Muscle of back (tissue), 11 donors: ENCODE measurements around the gene PRKG1. TPM values are rescaled to one million over a fixed set of nuclear protein-coding genes. Genes with fewer than 3 reads are reported as not detected.

Source experiments
- DNase-seq, 3 donors: peaks; one replicate each; pipeline versions ENCODE4 v3.0.0 to v3.0.0-alpha.2; 2013
- polyA plus RNA-seq, 10 donors: library from polyadenylated mRNA; unstranded; fragments of 120-200 nt; gene quantifications; one replicate each; pipeline ENCODE4 v1.2.1, GENCODE V29; 2013; ENCODE audit not compliant: insufficient read length in 10 of 10

Gene PRKG1
- polyA plus RNA-seq, 10 donors: 32.4 to 71.5 (median 45.2) TPM

DNA sequence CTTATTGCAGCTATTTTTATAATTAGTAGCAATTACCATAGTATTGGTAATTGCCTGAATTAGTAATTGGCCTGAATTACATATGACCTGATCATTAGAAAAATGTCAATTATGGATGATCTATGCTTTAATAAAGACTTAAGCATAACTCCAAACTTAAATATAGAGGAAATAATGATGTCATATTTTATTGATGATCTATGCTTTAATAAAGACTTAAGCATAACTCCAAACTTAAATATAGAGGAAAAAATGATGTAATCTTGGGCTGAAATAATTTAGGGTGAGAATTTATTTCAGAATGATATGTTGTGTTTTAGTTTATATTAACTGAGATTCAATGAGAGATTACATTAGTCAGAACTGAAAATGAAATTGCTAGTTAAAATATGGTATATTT lies 973.8 kb downstream of the PRKG1 start:
- DNase-seq: no peak

DNA sequence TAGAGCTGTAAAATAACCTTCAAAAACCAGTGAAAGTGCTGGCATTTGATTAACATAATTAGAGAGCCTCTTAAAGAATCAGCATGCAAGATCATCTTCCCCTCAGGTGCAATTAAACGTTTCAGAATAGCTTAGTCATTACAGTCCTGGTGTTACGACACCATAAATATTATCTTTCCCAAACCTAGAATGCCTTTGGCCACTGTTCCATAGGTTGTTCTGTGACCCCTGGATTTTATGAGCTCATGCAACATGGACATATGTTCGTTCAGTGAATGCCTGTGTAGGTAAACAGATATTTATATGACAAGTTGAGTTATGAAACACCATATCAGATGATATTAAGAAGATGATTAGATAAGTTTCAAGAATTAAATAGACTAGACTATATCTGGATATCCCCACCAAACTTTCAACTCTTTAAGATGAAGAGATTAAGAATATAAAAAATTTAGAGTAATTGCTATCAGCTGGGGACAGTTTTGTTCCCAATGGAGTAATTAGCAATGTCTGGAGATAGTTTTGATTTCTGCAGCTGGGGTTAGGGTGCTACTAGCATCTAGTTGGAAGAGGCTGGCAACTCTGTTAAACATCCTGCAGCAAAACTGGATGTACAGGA lies 976.3 kb downstream of the PRKG1 start:
- no peak for DNase-seq

DNA sequence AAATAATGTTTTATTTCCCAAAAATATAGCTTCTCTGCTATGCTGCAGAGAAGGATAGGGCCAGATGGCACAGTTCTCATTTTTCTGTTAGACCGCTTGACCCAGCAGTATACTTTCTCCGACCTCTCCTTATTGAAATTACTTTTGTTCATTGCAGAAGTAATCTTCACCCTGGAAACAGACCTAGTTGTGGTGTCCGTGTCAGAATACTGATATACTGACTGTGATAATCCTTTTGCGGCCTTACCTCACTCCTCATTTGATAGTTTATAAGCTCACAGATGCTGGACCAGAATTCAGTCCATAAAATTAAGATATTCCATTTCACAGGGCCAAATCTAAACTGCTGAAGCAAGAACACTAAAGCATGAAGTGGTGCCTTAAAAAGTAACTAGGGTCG lies 979.2 kb downstream of the PRKG1 start:
- peak in 2 of 3 donors; percentile 18 to 49 for DNase-seq

DNA sequence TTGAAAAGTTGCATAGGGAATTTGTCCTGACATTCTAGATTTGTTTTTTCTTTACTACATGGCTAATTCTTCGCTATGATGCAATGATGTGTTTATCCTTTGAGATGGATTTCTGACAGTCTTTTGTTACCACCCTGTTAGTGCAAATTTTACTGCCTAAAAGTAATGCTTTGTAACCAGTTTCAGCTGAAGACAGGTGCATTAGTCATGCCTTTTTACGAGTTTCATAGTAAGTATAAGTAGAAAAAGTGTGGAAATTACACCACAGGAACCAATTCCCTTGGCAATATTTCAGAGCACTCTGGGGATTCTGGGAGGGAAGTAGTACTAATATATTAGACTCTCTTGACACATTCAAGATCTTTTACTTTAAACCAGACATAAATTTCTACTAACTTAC lies 982.0 kb downstream of the PRKG1 start:
- DNase-seq: no peak

DNA sequence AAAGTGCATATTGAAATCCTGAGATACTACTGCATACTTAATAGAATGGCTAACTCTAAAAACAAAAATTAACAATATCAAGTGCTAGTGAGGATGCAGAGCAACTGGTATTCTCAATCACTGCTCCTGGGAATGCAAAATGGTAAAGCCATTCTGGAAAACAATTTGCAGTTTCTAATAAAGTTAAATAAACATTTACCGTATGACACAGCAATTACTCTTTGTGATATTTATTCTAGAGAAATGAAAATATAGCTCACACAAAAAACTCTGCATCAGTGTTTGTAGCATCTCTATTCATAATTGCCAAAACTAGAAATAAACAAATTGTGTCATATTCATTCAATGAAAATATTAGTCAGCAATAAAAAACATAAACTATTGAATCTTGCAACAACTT lies 984.8 kb downstream of the PRKG1 start:
- DNase-seq: no peak

DNA sequence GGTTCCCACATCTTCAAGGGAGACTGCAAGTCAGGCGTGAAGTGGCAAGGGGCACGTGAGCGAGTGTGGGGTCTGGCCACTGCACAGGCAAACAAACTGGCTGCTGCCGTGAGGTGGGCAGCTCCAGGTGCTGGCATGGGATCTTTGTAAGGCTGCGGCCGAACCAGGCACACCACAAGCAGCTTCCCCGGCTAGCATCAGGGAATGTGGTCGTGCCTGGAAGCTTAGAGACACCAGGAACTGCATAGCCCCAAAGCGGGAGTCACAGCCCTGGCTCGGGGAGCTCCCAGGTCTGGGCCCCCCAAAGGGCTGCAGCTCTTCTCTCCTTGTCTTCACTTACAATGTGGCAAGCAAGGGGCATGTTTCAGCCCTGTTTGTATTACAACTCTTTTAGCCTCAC lies 988.9 kb downstream of the PRKG1 start:
- DNase-seq: no peak

DNA sequence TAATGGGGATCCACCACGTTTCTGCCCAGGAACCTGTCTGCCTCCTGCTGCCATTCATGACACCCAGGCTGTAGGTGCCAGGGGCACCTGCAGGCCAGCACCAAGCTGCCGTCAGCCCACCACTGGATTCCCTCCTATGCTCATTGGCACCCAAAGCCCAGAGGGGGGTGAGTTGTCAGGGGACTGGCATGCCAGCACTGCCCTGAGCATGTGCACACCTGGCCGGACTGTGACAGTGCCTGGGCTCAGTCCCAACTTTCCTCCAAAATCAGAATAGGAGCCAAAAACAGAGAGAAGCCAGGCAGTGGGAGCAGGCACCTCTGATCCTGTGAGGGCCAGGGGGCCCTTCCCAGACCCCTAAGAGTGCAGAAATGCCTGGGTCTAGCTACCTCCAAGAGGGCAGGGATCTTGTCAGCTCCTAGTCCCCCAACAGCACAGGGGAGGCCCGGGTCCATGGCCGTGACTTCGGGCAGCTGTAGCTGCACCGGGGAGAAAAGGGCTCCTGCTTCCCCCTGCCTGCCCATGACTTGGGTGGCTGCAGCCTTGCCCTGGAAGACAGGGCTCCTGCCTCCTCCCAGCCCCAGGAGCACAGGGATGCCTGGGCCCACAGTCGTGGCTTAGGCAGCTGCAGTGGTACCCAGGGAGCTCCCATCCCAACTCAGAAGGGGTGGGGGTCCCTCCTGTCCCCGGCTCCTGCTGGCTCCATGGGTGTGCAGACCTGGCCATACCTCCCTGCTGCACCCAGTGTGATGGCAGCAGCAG lies 990.0 kb downstream of the PRKG1 start:
- DNase-seq: no peak

DNA sequence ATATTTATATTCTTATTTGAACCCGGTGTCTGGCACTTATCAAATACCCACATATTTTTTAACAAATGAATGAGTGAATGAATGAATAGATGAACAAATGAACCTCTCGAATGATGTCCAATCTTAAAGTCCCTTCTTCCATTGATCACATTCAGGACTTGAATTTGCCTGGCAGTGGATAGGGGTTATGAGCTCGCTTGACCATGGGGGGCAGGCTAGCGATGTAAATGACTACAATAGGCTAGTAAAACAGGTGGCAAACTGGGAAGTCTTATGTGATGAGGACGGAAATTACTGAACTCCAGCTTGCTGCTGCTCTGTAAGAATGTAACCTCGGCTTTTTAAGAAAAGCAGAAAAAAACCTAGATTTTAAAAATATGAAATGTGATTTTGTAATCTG lies 992.1 kb downstream of the PRKG1 start:
- DNase-seq: no peak

DNA sequence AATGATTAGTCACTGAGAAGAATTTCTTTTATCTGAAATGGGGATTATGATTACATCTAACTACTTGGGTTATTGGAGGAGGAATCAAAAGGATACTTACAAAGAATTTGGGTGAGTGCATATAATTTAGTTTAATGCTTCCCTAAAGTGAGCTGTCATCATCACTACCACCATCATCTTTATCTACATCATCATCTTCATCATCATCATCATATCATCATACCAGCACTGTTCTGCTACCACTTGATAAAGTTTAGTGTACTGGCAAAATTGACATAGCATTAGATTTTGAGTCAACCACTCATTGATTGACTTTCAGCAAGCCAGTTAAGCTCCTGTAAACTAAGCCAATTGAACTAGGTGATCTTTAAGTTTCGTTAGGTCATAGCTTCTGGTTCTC lies 994.2 kb downstream of the PRKG1 start:
- no peak for DNase-seq

DNA sequence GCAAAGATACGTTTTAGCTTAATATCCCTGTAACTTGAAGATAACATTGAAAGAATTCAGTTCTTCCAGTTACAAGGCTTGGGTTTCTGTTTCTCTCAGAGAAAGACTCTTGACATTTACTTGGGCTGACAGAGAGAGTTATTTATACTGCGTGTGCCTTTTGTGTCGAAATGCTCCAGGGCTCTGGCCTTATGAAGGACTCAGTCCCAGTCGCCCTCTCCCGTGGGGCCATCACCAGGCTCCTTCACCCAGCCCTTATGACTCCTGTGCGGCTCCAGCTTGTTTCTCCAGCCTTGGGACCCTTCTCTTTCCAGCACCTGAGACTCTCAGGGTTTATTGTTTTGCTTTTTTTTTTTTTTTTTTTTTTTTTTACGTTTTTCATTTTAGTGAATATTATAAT lies 997.5 kb downstream of the PRKG1 start:
- no peak for DNase-seq

DNA sequence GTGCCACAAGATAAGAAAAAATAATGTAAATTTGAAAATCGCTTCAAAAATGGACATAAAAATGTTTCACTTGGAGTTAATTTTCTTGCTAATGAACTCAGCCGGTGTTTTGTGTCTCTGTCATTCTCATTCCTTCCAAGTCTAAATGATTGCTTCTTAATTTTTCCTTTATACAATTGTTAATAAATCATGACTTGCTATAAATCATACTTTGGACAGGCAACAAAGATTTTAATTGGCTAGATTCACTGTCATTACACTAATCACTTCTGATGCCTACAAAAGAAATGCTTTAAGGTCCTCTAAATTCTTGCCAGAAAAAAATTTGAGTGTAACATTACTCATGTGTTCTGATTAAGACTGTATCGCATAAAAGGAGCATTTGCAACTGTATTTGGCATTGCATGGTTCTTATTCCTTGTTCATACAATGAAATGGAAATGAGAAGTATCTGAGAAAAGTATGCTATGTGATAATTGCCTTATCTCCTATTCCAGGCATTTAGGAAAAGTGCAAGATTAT lies 1000.3 kb downstream of the PRKG1 start:
- DNase-seq: no peak

DNA sequence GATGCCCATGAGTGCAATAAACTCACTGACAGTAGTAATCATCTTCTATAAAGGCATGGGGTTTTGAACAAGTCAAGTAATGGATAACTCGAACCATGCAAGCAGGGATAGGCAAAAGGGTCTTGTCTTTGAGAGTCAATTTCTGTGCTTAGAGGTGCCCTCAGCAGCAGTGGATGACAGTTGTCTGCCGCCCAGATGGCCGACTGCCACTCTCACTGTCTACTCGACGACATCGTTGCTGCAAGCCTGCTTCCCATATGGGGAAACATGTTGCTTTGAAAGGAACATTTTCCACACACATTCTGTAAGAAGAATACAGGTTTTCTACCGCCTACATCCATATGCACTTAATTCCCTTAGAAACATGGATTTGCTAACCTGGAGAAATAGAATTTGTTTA lies 1003.5 kb downstream of the PRKG1 start:
- DNase-seq: no peak

DNA sequence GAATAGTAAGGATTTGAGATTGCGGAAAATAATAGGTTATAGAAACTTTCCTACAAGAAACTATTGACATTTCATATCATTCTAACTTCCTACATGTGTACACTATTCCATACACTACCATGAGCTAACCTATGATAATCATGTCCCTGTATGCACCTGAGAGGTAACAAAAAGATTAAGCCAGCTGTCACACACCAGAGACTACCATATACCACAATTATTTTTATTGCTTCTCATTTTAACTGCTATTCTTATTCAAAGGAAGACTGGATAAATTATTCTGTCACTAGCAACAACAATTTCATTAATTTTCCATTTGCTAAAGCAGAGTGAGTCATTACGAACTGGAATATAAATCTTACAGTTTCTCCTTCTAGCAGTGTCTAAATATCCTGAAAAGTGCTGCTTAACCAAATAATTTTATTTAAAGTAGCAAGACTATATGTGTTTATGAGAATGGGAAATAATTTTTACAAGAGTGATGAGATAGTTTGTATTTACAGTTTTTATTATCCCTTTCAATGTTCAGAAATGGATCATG lies 1004.2 kb downstream of the PRKG1 start:
- DNase-seq: no peak

DNA sequence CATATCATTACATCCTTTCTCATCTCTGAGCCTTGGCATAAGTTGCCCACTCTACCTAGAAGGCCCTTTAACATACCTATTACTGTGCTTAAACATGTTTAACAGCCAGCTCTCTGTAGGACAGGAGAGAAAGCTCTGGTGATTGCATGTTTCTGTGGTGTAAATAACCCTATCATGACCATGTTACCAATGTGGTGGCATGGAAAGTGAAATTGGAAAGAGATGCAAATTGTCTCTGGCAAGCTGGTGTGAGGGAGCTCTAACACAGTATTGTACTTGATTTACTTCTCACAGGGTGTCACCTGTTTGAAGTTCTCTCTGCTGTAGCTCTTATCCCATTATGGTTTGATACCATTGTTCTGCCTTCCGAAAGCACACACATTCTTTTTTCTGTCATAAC lies 1008.0 kb downstream of the PRKG1 start:
- no peak for DNase-seq

DNA sequence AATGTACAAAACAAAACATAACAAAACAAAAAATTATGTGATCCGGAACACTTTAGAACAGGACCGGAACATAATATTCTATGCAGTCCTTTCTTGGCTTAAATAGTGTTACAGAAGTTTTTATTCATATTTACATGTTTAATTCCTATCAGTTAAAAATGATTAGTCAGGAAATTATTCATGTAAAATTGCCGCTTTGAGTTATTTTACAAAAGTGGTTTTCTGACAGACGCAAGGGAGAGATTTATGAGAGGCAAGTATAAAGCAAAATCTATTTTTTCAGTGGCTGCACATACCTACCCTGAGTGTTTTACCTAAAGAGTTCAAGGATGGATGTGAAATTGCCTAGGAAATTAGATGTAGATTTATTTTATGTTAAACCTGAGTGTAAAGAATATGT lies 1009.1 kb downstream of the PRKG1 start:
- DNase-seq: no peak

DNA sequence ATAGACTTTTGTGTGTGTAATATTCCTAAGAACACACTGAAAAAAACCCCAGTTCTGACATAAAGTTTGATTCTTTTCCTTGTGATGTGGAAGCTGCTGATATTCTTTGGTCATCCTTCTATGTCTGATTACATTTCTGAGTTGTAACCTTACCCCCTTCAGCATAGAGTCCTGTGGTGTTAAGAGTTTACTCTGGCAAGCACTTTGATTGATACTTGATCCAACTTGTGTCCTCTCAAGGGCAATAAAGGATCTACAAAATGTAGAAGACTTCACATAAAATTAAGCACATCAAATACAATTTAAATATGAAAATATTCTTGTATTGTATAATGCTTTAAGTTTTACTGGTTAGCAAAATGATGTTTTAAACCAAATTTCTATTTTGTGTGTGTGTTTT lies 1018.1 kb downstream of the PRKG1 start:
- no peak for DNase-seq

DNA sequence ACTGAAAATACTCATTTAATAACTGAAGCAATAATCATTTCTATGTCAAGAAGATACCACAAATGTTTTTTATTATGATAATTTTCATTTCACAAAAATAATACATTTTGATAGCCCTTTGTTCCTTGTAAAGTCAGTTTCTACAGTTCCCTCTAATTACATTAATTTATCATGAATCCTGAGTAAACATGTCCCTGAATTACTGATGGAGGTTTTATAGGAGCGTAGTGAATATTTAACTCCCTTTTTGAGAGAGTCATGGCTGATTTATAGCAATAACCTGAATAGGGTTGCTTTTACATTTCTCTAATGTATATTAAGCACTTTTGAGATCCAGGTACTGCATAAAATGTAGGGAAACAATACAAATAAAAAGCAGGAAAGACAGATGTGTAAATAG lies 1023.8 kb downstream of the PRKG1 start:
- DNase-seq: no peak

DNA sequence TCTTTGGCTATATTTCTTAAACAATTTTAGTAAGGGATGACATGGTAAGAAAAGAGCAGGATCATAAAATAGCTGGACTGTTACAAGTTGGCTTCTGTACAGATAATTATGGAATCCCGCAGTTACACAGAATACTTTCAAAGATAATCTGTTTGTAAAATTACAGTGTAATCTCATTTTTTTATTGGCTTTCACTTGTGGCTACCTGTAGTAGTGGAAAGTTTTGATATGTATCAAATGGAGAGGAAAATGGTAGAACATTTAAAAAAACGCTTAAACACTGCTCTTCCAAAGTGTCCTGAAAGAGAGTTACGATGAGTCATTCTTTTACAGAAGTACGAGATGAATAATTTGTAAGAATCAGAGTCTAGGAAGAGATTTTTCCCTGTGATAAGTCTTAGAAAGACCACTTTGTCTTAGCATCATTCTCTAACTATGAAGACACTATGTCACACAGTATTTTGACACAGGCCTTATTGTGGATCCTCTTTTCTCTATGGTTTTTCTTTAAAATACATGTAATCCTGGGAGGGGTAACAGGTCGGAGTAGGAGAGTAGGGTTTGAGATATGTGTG lies 1024.8 kb downstream of the PRKG1 start:
- no peak for DNase-seq

DNA sequence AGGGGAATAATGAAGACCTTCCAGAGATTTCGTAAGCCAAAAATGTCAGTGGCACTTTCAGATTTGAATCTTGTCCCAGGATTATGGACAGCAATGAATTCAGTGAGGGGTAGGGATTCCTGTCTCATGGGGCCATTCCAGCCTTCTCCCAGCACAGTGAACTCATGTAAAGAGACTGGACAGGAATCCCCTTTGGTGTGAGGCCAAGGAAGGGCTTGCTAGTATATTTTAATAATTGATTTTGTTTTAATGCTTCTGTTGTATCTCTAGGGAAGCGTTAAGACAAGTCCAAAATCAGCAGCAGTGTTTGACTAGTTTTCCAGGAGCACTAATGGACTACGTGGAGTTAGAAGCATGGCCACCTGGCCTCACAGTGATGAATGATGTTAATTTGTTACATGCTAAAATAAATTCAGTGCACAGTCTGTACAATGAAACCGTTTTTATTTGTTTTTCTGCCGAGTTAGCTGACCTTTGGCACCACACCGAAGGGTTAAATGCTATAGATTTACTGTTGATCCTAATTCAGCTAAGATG lies 1025.8 kb downstream of the PRKG1 start:
- DNase-seq: peak in 2 of 3 donors; percentile 21 to 33

DNA sequence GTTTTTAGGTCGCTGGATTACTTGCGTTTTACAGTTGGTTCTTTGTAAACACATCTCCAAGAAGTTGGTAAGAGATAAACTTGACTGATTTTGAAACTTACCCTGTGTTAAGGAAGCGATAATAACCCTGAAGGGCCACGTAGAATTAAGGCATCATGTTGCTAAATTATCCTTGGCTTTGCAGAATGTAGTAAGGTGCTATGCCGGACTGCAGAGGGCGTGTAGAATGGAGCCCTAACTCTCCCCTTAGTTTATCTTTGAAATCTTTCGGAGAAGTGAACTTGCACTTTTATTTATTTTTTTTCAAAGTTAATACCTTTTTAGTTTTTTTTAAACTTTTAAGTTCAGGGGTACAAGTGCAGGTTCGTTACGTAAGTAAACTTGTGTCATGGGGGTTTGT lies 1031.0 kb downstream of the PRKG1 start:
- no peak for DNase-seq

DNA sequence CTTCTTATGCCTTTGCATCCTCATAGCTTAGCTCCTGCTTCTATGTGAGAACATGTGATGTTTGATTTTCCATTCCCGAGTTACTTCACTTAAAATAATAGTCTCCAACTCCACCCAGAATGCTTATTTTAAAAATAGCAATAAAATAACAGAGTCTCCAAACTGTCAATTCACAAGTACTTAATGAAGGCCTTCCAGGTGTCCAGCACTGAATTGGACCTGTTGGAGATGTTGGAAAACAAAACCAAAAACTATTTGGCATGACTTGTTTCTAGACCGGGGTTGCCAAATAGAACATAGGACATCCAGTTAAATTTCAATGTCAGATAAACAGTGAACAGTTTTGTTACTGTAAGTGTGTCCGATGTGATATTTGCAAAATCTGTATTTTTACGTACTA lies 1031.7 kb downstream of the PRKG1 start:
- DNase-seq: peak in 2 of 3 donors; percentile 24 to 25

DNA sequence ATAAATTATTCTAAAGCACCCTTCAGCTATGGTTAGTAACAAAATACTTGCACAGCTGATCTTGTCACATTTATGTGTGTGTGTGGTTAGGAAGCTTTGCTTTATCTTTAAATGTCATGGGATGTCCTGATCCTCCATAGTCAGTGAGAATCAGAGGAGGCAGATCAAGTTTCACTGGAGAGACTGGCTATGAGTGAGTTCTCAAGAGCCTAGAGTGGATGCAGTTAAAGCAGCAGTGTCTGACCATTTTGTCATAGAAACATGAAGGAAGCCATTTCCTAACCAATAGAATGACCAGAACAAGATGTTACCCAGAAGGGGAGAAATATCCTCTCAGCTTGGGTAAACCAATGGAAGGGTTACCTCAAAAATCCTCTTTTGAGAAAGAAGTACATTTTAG lies 1032.6 kb downstream of the PRKG1 start:
- DNase-seq: no peak

DNA sequence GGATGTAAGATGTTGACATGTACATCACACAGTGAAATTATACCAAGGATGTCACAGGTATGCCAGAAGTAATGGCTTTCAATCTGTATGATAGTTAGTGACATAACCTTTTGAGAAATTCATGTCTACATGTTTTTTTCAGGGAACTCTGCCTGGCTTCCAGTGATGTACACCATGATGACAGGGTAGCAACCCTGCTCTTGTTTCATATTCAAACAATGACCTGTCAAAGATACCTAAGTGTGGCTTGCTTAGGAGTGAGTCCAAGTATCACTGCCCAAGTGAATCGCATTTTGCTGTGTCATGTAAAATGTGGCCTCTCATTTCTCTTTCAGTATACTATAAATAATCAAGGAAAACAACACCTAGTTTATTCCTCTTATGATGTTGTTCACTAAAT lies 1033.9 kb downstream of the PRKG1 start:
- no peak for DNase-seq
